Esophagus mucosa (tissue), 1 donor: ENCODE data around the gene EEFSEC. TPM values are rescaled to one million over a fixed set of nuclear protein-coding genes. Genes with fewer than 3 reads are reported as not detected.
"Not testable (repeated sequence)": the region's sequence is repeated elsewhere in the genome, so short reads cannot be mapped to it uniquely, and the experiment has no call there.

Experiments used
- ATAC-seq: fragments of 200-7000 bp; cut with Tn5 transposase; one replicate; pipeline ENCODE4 v1.9.1; 2020
- total RNA-seq: library from RNA; stranded (reverse); gene quantifications from one replicate; pipeline ENCODE4 v1.2.4, GENCODE V29; 2023
- donor health status: DM: yes; HTN: yes; CAD: no.

Gene EEFSEC
- total RNA-seq, 1 donor from 2014 or later, result 10.4 TPM

GRCh38 chr3:128152419-128153155 is 694 bp upstream of the EEFSEC start:
- no peak for ATAC-seq

DNA sequence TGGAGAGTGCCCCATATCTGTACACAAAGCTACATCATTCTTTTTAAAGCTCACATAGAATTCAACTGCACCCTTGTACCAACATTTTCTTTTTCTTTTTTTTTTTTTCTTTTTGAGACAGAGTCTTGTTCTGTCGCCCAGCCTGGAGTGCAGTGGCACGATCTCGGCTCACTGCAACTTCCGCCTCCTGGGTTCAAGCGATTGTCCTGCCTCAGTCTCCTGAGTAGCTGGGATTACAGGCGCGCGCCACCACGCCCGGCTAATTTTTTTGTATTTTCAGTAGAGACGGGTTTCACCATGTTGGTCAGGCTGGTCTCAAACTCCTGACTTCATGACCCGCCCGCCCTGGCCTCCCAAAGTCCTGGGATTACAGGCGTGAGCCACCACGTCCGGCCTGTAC is 1.1 kb downstream of the EEFSEC start:
- ATAC-seq, result not testable (repeated sequence)

GRCh38 chr3:128155616-128156360 is 2.5 kb downstream of the EEFSEC start:
- ATAC-seq, result no peak

GRCh38 chr3:128160661-128161060 is 7.4 kb downstream of the EEFSEC start:
- ATAC-seq, result no peak

DNA sequence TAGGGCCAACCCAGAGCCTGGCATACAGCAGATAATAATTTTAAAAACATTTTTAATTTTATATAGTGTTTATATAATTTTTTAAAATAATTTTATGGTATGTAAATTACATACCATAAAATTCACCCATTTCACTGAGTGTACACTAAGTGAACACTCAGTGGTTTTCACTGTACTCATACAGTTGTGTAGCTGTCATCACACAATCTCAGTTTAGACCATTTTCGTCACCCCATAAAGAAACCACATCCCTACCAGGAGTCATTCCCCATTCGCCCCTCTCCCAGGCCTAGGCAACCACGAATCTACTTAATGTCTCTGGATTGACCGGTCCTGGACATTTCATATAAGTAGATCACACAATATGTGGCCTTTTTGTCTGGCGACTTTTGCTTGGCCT is 10.2 kb downstream of the EEFSEC start:
- no peak for ATAC-seq

DNA sequence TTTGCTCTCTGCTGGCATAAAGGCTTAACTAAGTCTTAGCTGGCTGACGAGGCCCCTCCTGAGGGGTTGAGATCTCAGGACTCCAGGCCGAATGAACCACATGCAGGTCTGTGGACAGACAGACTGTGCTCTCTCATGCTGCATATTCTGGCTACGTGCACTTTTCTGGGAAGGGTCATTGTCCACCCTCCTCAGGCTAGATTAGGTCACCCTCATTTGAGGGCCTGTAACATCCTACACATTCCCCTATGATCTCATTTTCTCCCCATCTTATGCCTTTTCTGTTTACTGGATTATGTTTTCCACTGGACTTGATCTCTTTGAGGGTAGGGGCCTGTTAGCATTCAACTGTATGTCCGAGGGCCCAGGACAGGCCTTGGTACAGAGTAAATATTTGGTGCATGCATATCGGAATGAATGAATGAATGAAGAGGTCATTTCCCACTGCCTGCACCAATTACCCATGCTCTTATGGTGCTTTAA is 13.7 kb downstream of the EEFSEC start:
- no peak for ATAC-seq

GRCh38 chr3:128167646-128167972 is 14.3 kb downstream of the EEFSEC start:
- no peak for ATAC-seq

DNA sequence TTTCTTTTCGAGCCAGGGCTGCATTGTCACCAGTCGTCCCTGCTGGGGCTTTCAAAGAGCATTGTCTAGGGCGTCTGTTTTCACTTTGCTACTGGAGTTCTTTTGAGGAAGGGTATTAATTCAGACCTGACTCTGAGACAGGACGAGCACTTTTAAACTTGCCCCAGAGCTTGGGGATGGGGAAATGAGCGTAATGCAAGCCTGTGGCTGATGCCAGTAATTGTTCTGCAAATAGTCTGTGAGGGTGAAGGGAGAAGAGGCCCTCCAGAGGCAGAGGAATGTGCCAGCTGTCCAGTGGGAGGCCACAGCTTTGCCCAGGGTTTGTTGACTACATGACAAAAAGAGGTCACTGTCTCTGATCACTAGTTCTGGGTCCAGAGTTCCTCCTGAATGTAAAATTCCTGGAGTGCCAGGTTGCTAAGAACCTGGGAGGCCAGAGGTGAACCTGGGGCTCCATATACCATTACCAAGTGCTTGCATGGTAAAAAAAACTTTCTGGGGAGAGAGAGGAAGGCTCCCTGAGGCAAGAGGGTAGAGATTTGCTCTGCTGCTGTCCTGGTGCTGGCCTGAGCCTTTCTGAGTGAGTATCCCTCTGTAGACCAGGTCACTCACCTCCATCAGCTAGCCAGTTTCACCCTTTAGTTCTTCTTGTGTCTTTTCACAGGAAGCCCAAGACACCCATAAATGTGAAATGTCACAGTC is 14.8 kb downstream of the EEFSEC start:
- no peak for ATAC-seq

DNA sequence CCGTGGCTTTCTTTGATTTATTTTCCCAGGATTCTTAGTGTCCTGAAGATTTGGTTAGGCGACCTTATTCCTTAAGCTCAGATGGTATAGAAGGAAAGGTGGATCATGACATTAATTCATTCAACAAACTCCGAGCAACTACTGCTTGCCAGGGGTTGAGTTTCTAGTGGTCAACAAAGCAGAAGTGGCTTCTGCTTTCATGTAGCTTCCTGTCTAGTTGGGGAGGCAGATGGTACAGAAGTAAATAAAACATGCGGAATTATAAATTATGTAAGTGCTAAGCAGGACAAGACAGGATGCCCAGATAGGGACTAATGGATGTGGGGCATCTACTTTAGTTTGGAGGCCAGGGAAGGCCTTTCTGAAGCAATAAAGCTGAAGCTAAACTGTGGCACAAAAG is 15.6 kb downstream of the EEFSEC start:
- no peak for ATAC-seq

- ATAC-seq, result peak; percentile 62
These were observed 17.7 kb downstream of the EEFSEC start for GRCh38 chr3:128170866-128171516.

DNA sequence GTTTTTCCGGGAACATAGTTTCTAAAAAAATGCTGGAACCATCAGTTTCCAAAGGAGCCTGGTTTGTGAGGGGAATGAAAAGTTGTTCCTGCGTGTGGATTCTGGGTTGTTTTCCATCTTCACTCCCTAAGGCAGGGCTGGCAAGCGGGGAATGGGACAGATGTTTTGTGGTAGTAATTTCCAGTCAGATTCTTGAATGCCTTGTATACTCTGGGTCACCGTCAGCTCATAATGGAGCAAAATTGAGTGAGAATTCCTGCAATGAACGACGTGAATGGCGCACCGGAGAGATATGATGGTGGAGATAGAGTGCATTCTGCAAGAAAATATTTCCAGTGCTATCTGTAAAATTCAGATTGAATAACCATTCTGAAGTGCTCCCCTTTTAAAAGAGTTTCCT is 19.9 kb downstream of the EEFSEC start:
- no peak for ATAC-seq

- no peak for ATAC-seq
These were observed 20.6 kb downstream of the EEFSEC start for GRCh38 chr3:128173849-128174248.

DNA sequence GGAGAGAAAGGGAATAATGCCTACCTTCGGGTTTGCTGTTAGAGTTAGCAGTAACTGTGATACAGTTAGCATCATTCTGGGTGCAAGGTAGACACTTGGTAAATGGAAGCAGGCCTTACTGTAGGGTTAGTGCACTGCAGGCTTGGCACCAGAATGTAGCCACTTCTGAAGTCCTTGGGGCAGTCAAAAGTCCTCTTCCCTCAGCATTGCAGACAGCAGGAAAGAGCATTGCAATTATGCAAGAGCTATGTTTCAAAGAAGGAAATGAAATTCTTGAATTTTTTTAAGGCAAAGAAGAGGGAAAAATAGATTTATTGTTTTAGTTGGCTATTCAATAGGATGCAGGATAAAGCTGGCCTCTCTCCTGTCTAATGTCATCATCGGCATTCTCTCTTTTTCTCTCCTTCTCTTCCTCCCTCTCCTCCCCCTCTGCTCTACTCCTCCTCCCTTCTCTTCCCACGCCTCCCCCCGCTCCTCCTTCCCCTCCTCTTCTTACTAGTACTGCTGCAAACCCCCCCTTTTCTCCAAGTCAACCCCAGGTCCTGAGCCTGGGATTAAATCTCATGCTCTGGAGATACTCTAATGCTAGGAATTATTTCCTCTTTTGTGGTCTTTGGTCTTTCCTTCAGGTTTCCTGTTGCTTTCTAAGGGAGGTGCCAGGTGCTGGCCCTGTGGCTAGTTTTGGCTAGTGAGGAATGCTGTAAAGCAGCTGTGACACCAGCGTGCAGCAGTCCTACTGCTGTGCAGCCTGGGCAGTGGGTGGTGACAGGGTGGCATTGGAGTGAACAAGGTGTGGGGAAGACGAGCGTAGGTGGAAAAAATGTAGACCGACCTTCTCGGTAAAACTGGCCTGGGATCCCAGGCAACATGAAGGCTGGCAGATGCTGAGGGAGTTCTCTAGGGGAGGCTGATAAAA is 21.7 kb downstream of the EEFSEC start:
- ATAC-seq, result peak; percentile 43

DNA sequence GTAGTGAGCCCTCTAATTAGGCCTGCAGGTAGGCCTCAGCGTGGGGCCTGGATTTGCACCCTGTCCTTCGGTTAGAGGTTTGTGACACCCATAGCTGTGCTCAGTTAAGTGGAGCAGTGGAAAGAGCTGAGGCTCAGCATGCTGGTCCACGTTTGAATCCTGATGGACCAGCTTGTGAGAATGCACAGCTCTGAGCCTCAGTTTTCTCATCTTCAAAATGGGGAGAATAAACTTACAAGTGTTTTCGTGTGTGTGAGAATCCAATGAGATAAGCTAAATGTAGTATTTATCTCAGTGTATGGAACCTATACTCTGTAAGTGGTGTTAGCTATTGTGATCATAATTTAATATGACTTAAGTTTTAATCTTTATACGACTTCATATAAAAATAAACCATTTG is 22.5 kb downstream of the EEFSEC start:
- ATAC-seq, result no peak

GRCh38 chr3:128176276-128176833 is 23.1 kb downstream of the EEFSEC start:
- no peak for ATAC-seq

DNA sequence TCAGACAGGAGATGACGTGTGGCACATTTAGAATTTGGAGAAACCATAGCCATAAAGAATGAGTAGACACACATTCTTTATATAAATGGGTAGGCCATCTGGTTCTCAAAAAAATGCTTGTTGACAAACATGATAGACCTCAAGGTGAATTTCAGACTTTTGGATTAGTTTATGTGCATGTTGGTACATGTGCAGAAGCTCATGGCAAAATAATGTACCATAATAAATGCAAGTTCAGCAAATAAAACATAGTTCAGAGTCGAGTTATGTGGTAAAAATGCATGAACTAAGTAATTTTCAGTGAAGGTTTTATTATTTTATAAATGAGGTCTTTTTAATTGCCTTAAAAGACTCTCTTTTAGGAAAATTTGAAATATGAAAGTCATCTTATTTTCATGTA is 24.6 kb downstream of the EEFSEC start:
- no peak for ATAC-seq

- ATAC-seq, result no peak
These were observed 25.7 kb downstream of the EEFSEC start for GRCh38 chr3:128178782-128179483.

DNA sequence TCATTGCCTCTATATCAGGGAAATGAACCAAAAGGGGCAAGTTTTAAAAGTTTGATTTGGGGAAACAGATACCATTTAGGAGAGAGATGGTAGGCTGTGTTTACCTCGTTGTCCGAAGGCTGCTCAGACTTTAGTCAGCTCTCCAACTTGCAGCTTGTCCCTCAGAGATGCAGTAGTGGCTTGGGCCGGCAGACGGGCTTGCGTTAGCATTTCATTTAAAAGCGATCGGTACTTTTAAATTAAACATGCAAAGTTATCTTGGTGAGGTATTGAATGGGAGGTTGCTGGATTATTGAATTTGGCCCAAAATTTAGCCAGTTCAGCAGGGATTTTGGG is 26.2 kb downstream of the EEFSEC start:
- no peak for ATAC-seq

- no peak for ATAC-seq
These were observed 27.2 kb downstream of the EEFSEC start for GRCh38 chr3:128180436-128180835.

- ATAC-seq, result no peak
These were observed 27.6 kb downstream of the EEFSEC start for GRCh38 chr3:128180913-128181312.

- ATAC-seq, result no peak
These were observed 29.4 kb downstream of the EEFSEC start for GRCh38 chr3:128182656-128183055.
